H9 (cell line): ENCODE data around the gene SYT7. TPM values are rescaled to one million over a fixed set of nuclear protein-coding genes. Genes with fewer than 3 reads are reported as not detected.

ENCODE experiments used
- DNase-seq: peaks from one replicate; pipeline ENCODE4 v3.0.0-alpha.2; 2017
- H2AFZ ChIP-seq: one replicate; pipeline ENCODE4 v1.6.1; 2013; ENCODE audit warnings: mild to moderate bottlenecking, low read length, control low read depth, moderate library complexity
- H2AK5ac ChIP-seq: 2 replicates; pipeline ENCODE4 v1.6.1; 2013; ENCODE audit warnings: low read length, control low read depth, mixed read lengths; ENCODE audit not compliant: insufficient read length
- H2BK120ac ChIP-seq: one replicate; pipeline ENCODE4 v1.6.1; 2013; ENCODE audit warnings: low read depth, mild to moderate bottlenecking, low read length, control low read depth, inconsistent platforms; ENCODE audit not compliant: poor library complexity, severe bottlenecking
- H2BK12ac ChIP-seq: 2 replicates; pipeline ENCODE4 v1.6.1; 2013; ENCODE audit warnings: low read length, control low read depth, mixed read lengths, low read depth; ENCODE audit not compliant: insufficient read length
- H2BK15ac ChIP-seq: 2 replicates; pipeline ENCODE4 v1.6.1; 2013; ENCODE audit warnings: low read depth, low read length, control low read depth
- H2BK20ac ChIP-seq: one replicate; pipeline ENCODE4 v1.6.1; 2013; ENCODE audit warnings: low read depth, mild to moderate bottlenecking, low read length, control low read depth, inconsistent platforms; ENCODE audit not compliant: poor library complexity, severe bottlenecking
- H2BK5ac ChIP-seq: 2 replicates; pipeline ENCODE4 v1.6.1; 2013; ENCODE audit warnings: low read length, control low read depth, mixed read lengths; ENCODE audit not compliant: insufficient read length
- H3K14ac ChIP-seq: 2 replicates; pipeline ENCODE4 v1.6.1; 2013; ENCODE audit warnings: low read length, control low read depth; ENCODE audit not compliant: insufficient read depth
- H3K18ac ChIP-seq: 2 replicates; pipeline ENCODE4 v1.6.1; 2013; ENCODE audit warnings: low read depth, mild to moderate bottlenecking, mixed read lengths, low read length, control low read depth; ENCODE audit not compliant: insufficient read length
- H3K23ac ChIP-seq: 2 replicates; pipeline ENCODE4 v1.6.1; 2013; ENCODE audit warnings: low read length, control low read depth, mixed read lengths, low read depth; ENCODE audit not compliant: insufficient read length
- H3K23me2 ChIP-seq: 2 replicates; pipeline ENCODE4 v1.6.1; 2013; ENCODE audit warnings: low read depth, mild to moderate bottlenecking, mixed read lengths, low read length, control low read depth; ENCODE audit not compliant: insufficient read length, poor library complexity, severe bottlenecking
- H3K27ac ChIP-seq: 2 replicates; pipeline ENCODE4 v1.5.1; 2013; ENCODE audit warnings: low read length, control low read depth, mixed read lengths, low read depth; ENCODE audit not compliant: insufficient read length
- H3K27me3 ChIP-seq: 2 replicates; pipeline ENCODE4 v1.6.1; 2013; ENCODE audit warnings: low read length, control low read depth, inconsistent platforms; ENCODE audit not compliant: insufficient read depth
- H3K4ac ChIP-seq: 2 replicates; pipeline ENCODE4 v1.6.1; 2013; ENCODE audit warnings: low read depth, mild to moderate bottlenecking, control low read depth, inconsistent platforms, low read length, moderate library complexity
- H3K4me1 ChIP-seq: 2 replicates; pipeline ENCODE4 v1.6.1; 2013; ENCODE audit warnings: low read length, control low read depth, inconsistent platforms; ENCODE audit not compliant: insufficient read depth
- H3K4me2 ChIP-seq: 2 replicates; pipeline ENCODE4 v1.6.1; 2013; ENCODE audit warnings: low read length, control low read depth, mixed read lengths; ENCODE audit not compliant: insufficient read length, insufficient read depth
- H3K56ac ChIP-seq: 2 replicates; pipeline ENCODE4 v1.6.1; 2013; ENCODE audit warnings: low read depth, mild to moderate bottlenecking, mixed read lengths, low read length, control low read depth; ENCODE audit not compliant: insufficient read length
- H3K79me1 ChIP-seq: 2 replicates; pipeline ENCODE4 v1.6.1; 2013; ENCODE audit warnings: low read depth, mild to moderate bottlenecking, moderate library complexity, low read length, control low read depth, inconsistent platforms; ENCODE audit not compliant: insufficient read depth, poor library complexity, severe bottlenecking
- H3K79me2 ChIP-seq: 2 replicates; pipeline ENCODE4 v1.6.1; 2013; ENCODE audit warnings: low read length, control low read depth, inconsistent platforms; ENCODE audit not compliant: insufficient read depth
- H3K9ac ChIP-seq: 2 replicates; pipeline ENCODE4 v1.6.1; 2013; ENCODE audit warnings: low read length, control low read depth, mixed read lengths; ENCODE audit not compliant: insufficient read length; ENCODE audit errors: extremely low read depth
- H3K9me3 ChIP-seq: one replicate; pipeline ENCODE4 v1.6.1; 2013; ENCODE audit warnings: low read depth, low read length, inconsistent platforms; ENCODE audit not compliant: control insufficient read depth
- H3T11ph ChIP-seq: one replicate; pipeline ENCODE4 v1.6.1; 2013; ENCODE audit warnings: mild to moderate bottlenecking, low read length, control low read depth, inconsistent platforms
- H4K20me1 ChIP-seq: one replicate; pipeline ENCODE4 v1.6.1; 2013; ENCODE audit not compliant: control insufficient read depth, insufficient read length, insufficient read depth
- H4K5ac ChIP-seq: 2 replicates; pipeline ENCODE4 v1.6.1; 2013; ENCODE audit warnings: low read depth, mild to moderate bottlenecking, mixed read lengths, low read length, control low read depth; ENCODE audit not compliant: insufficient read length
- H4K8ac ChIP-seq: replicated peaks from 2 replicates; pipeline ENCODE4 v1.6.1; 2013; ENCODE audit warnings: low read length, control low read depth, mixed read lengths, low read depth; ENCODE audit not compliant: insufficient read length
- H4K91ac ChIP-seq: 2 replicates; pipeline ENCODE4 v1.6.1; 2013; ENCODE audit warnings: low read depth, mild to moderate bottlenecking, moderate library complexity, mixed read lengths, low read length, control low read depth; ENCODE audit not compliant: insufficient read length
- H3K27ac Mint-ChIP-seq, 3 experiments: 2 replicates in 2 of 3; 3 replicates in 1 of 3; pipeline ENCODE4 v1.8.0; 2020 to 2021; ENCODE audit warnings: mixed read lengths in 3 of 3, mild to moderate bottlenecking in 1 of 3, moderate library complexity in 1 of 3
- H3K27me3 Mint-ChIP-seq: 2 replicates; pipeline ENCODE4 v1.8.0; 2021; ENCODE audit warnings: low read depth, mild to moderate bottlenecking, moderate library complexity, mixed read lengths
- H3K36me3 Mint-ChIP-seq, 3 experiments: 2 replicates in 2 of 3; 3 replicates in 1 of 3; pipeline ENCODE4 v1.8.0; 2020 to 2021; ENCODE audit warnings: low read depth in 3 of 3, mixed read lengths in 3 of 3; ENCODE audit not compliant: insufficient read depth in 1 of 3
- H3K4me1 Mint-ChIP-seq, 2 experiments: 2 replicates each; pipeline ENCODE4 v1.8.0; 2020; ENCODE audit warnings: mixed read lengths in 2 of 2
- H3K4me3 Mint-ChIP-seq, 2 experiments: 2 replicates in 1 of 2; 3 replicates in 1 of 2; pipeline ENCODE4 v1.8.0; 2020 to 2021; ENCODE audit warnings: mild to moderate bottlenecking in 2 of 2, mixed read lengths in 2 of 2, moderate library complexity in 1 of 2
- H3K9me3 Mint-ChIP-seq, 2 experiments: 2 replicates in 1 of 2; 3 replicates in 1 of 2; pipeline ENCODE4 v1.8.0; 2020; ENCODE audit warnings: mild to moderate bottlenecking in 2 of 2, mixed read lengths in 2 of 2, moderate library complexity in 1 of 2
- WGBS: extraction: QIAGEN DNeasy Blood & Tissue Kit; methylation state at CpG from one replicate; pipeline ENCODE4 v1.1.7; 2013; ENCODE audit warnings: missing lambda C conversion rate, low lambda C conversion rate, mixed read lengths; ENCODE audit not compliant: insufficient read length; ENCODE audit errors: extremely low coverage; 5-methylcytosine and 5-hydroxymethylcytosine counted together
- total RNA-seq: library from RNA; stranded (reverse); gene quantifications from 2 replicates; pipeline ENCODE4 v1.2.1, GENCODE V29; 2021
- TF ChIP-seq, protein P1 (sequence below): fragments of 200-600 bp; sonication (generic); conservative IDR thresholded peaks from 3 replicates; pipeline ENCODE4 v1.8.0; 2021; ENCODE audit warnings: antibody characterized with exemption, mild to moderate bottlenecking

SYT7 gene
- total RNA-seq, 1 experiment from 2014 or later: 8.8 TPM

GRCh38 chr11:61569018-61569417 lies 11.9 kb downstream of the SYT7 start:
- H3K9ac ChIP-seq: no peak overlapping the region
- peaks cover 55% of the 10 kb centered on the region for H3K27me3 Mint-ChIP-seq
- peaks cover 2% of the 10 kb centered on the region; the same call in 1 of the 2 replicates for H3K27me3 ChIP-seq
- no peak overlapping the region for H2BK5ac ChIP-seq
- H4K20me1 ChIP-seq: no peaks in the 10 kb centered on the region
- H3K79me1 ChIP-seq: no peaks in the 10 kb centered on the region
- H3K4me1 Mint-ChIP-seq: peaks cover 16 to 34% of the 10 kb centered on the region in 2 experiments
- H2BK15ac ChIP-seq: no peak overlapping the region
- H3K56ac ChIP-seq: no peak overlapping the region
- H3T11ph ChIP-seq: no peak overlapping the region
- H3K79me2 ChIP-seq: no peaks in the 10 kb centered on the region
- no peaks in the 10 kb centered on the region; the same call in 1 of the 2 replicates for H3K4me1 ChIP-seq
- H4K8ac ChIP-seq: no peak overlapping the region
- peaks cover 5% of the 10 kb centered on the region for H3K23me2 ChIP-seq
- H3K18ac ChIP-seq: no peak overlapping the region
- no CpG with 5 or more reads among the region's 3 CpGs for WGBS
- H3K27ac ChIP-seq: no peak overlapping the region
- H3K14ac ChIP-seq: no peak overlapping the region
- no peak overlapping the region for H2AK5ac ChIP-seq
- TF ChIP-seq, protein P1, sequence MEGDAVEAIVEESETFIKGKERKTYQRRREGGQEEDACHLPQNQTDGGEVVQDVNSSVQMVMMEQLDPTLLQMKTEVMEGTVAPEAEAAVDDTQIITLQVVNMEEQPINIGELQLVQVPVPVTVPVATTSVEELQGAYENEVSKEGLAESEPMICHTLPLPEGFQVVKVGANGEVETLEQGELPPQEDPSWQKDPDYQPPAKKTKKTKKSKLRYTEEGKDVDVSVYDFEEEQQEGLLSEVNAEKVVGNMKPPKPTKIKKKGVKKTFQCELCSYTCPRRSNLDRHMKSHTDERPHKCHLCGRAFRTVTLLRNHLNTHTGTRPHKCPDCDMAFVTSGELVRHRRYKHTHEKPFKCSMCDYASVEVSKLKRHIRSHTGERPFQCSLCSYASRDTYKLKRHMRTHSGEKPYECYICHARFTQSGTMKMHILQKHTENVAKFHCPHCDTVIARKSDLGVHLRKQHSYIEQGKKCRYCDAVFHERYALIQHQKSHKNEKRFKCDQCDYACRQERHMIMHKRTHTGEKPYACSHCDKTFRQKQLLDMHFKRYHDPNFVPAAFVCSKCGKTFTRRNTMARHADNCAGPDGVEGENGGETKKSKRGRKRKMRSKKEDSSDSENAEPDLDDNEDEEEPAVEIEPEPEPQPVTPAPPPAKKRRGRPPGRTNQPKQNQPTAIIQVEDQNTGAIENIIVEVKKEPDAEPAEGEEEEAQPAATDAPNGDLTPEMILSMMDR: no peak
- no peak overlapping the region for H2BK120ac ChIP-seq
- H3K9me3 Mint-ChIP-seq: no peaks in the 10 kb centered on the region; a peak in 2 of 5 replicates
- no peak overlapping the region for H4K5ac ChIP-seq
- no peak overlapping the region for H3K27ac Mint-ChIP-seq
- DNase-seq: no peak
- no peaks in the 10 kb centered on the region for H3K9me3 ChIP-seq
- no peak overlapping the region for H2BK12ac ChIP-seq
- H4K91ac ChIP-seq: no peak overlapping the region
- H2BK20ac ChIP-seq: no peak overlapping the region
- no peak overlapping the region for H2AFZ ChIP-seq
- H3K4me2 ChIP-seq: no peak overlapping the region
- H3K36me3 Mint-ChIP-seq: no peaks in the 10 kb centered on the region
- no peak overlapping the region for H3K4me3 Mint-ChIP-seq
- no peak overlapping the region for H3K4ac ChIP-seq
- no peak overlapping the region for H3K23ac ChIP-seq
